Keratinocyte (primary cell): ENCODE measurements around the gene GADD45GIP1.

Source experiments
- EZH2 ChIP-seq: IDR thresholded peaks from one replicate; pipeline ENCODE4 v1.6.1; 2012; ENCODE audit warnings: inconsistent platforms, mild to moderate bottlenecking, low read length, moderate library complexity
- TF ChIP-seq, protein P1 (sequence below), 3 experiments: IDR thresholded peaks in 1 of 3; conservative IDR thresholded peaks in 1 of 3; optimal IDR thresholded peaks in 1 of 3; 2 replicates in 2 of 3; 3 replicates in 1 of 3; pipeline versions ENCODE3 to v1.5.1; 2011; ENCODE audit warnings: low read length in 3 of 3, mild to moderate bottlenecking in 3 of 3, moderate library complexity in 2 of 3, control low read depth in 1 of 3, inconsistent platforms in 1 of 3; ENCODE audit not compliant: insufficient read depth in 2 of 3; ENCODE audit errors: extremely low read depth in 1 of 3

DNA sequence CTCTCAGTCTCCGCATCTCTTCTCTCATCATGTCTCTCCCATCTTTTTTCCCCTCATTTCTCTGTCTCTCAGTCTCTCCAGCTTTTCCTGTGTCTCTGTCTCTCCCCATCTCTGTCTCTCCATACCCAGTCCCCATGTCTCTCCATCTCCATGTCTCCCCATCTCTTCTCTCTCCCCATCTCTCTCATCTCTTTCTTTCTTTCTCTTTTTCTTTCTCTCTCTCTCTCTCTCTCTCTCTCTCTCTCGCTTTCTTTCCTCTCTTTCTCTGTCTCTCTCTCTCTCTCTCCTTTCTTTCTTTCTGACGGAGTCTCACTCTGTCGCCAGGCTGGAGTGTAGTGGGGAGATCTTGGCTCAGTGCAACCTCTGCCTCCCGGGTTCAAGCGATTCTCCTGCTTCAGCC is 25.6 kb upstream of the GADD45GIP1 start:
- no peak for TF ChIP-seq EZH2
- TF ChIP-seq, protein P1, sequence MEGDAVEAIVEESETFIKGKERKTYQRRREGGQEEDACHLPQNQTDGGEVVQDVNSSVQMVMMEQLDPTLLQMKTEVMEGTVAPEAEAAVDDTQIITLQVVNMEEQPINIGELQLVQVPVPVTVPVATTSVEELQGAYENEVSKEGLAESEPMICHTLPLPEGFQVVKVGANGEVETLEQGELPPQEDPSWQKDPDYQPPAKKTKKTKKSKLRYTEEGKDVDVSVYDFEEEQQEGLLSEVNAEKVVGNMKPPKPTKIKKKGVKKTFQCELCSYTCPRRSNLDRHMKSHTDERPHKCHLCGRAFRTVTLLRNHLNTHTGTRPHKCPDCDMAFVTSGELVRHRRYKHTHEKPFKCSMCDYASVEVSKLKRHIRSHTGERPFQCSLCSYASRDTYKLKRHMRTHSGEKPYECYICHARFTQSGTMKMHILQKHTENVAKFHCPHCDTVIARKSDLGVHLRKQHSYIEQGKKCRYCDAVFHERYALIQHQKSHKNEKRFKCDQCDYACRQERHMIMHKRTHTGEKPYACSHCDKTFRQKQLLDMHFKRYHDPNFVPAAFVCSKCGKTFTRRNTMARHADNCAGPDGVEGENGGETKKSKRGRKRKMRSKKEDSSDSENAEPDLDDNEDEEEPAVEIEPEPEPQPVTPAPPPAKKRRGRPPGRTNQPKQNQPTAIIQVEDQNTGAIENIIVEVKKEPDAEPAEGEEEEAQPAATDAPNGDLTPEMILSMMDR (optimal IDR thresholded peaks at IDR 0.05 in 1 of 3, IDR thresholded peaks at IDR 0.05 in 1 of 3, conservative IDR thresholded peaks at IDR 0.05 in 1 of 3; ENCODE audit: extremely low read depth in 1 of 3, insufficient read depth in 2 of 3, low read length in 3 of 3), result no peak
